T47D (cell line): ENCODE data around the gene SKI.

Source experiments
- DNase-seq, 2 experiments: peaks; one replicate each; pipeline versions ENCODE4 v3.0.0 to v3.0.0-alpha.2; 2011 to 2012; ENCODE audit warnings: low read depth in 1 of 2, low spot score in 1 of 2
- JUND ChIP-seq: IDR thresholded peaks from 2 replicates; pipeline ENCODE4 v1.6.1; 2012; ENCODE audit warnings: low read depth
- in situ Hi-C: cut with HindIII; loops from 2 replicates; pipeline ENCODE4 v1.10.0; 2016; ENCODE audit warnings: low sequenced_read_pairs, low pct_unique_long_range_greater_than_20kb

Gene SKI

GRCh38 chr1:2300004-2300771, 72.1 kb downstream of the SKI start:
- no peak for DNase-seq
- TF ChIP-seq JUND: no peak
- in situ Hi-C loops: no loop called here

GRCh38 chr1:2300851-2301606, 72.9 kb downstream of the SKI start:
- in situ Hi-C loops: no loop called here
- DNase-seq: no peak
- no peak for TF ChIP-seq JUND

DNA sequence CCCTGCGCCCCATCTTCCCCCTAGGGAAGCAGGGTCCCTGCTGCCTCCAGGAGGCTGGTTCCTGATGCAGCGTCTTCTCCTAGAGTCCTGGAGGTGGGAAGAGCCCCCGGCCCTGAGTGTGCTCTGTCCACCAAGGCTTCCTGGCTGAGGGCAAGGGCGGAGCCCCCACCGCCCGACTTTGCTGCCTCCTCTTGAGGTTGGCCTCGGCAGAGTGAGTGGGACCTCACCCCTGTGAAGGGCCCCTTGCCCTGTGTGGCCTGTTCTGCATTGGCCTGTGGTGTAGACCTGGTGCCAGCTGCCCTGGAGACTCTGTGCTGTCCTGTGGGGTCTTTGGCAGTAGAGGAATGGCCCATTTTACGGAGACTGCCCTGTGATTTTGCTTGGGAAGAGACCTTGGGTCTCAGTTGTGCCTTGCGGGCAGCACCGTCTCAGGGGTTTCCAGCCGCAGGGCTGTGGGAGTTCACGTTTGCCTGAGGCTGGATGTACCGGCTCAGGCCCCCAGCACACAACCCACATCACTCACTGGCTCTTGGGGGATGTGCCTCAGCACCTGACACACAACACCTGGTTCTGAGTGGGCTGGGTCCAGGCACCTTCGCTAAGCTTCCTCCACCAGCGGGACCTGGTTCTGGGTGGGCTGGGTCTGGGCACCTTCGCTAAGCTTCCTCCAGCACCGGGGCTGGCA, 73.6 kb downstream of the SKI start:
- in situ Hi-C loops: no loop called here
- no peak for TF ChIP-seq JUND
- DNase-seq: no peak

GRCh38 chr1:2302292-2302925, 74.3 kb downstream of the SKI start:
- no peak for DNase-seq
- in situ Hi-C loops: no loop called here
- TF ChIP-seq JUND: no peak

DNA sequence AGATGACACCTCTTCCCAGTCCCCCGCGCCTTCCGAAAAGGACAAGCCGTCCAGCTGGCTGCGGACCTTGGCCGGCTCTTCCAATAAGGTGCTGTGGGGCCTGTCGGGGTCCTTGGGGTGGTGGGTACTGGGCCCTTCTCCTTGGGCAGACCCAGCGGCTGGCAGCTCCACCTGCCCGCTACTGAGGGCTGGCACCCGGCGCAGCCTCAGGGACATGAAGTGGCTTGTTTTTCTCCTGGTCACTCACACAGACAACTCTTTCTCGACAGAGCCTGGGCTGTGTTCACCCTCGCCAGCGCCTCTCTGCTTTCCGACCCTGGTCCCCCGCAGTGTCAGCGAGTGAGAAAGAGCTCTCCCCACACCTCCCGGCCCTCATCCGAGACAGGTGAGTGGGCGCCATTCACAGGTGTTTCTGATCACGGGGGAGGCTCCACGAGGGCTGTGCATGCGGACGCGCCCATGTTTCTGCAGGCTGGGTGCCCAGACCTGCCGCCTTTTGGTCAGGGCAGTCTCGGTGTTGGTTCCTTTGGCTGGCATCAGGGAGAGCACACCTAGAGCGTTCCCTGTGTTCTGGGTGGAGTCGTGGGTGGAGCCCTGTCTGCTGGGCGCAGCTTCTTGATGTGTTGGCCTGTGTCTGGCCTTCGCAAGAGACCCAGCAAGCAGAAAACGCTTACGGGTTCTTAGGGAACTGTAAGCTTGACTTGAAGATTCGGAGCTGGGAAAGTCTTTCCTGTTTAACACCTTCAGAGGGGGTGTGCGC, 75.1 kb downstream of the SKI start:
- no peak for TF ChIP-seq JUND
- in situ Hi-C loops: no loop called here
- no peak for DNase-seq

DNA sequence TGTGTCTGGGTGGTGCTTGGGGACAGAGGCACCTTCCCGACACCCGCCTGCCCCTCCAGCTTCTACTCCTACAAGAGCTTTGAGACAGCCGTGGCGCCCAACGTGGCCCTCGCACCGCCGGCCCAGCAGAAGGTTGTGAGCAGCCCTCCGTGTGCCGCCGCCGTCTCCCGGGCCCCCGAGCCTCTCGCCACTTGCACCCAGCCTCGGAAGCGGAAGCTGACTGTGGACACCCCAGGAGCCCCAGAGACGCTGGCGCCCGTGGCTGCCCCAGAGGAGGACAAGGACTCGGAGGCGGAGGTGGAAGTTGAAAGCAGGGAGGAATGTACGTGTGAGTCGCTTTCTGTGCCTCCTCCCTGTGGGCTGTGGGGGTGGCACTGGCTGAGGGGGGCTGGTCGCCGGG, 75.7 kb downstream of the SKI start:
- no peak for TF ChIP-seq JUND
- in situ Hi-C loops: no loop called here
- DNase-seq: no peak

GRCh38 chr1:2304282-2304681, 76.2 kb downstream of the SKI start:
- in situ Hi-C loops: no loop called here
- TF ChIP-seq JUND: no peak
- DNase-seq: no peak

- DNase-seq: no peak
- TF ChIP-seq JUND: no peak
- in situ Hi-C loops: no loop called here
These were observed 77.0 kb downstream of the SKI start for GRCh38 chr1:2304921-2305681.

- in situ Hi-C loops: no loop called here
- DNase-seq: no peak
- no peak for TF ChIP-seq JUND
These were observed 78.2 kb downstream of the SKI start for GRCh38 chr1:2306151-2306978.

- DNase-seq: no peak
- TF ChIP-seq JUND: no peak
- in situ Hi-C loops: no loop called here
These were observed 79.0 kb downstream of the SKI start for GRCh38 chr1:2307064-2307605.
